Transverse colon (tissue), 3 donors: ENCODE results near the gene EMC1.

ENCODE experiments used
- CTCF ChIP-seq, 5 experiments: fragments of 200-600 bp in 3 of 5; fragments of 450-650 bp in 2 of 5; sonication (generic) in 3 of 5; IDR thresholded peaks; 1 replicate in 2 of 5; 2 replicates in 3 of 5; pipeline ENCODE4 v1.5.1; 2016 to 2017; ENCODE audit warnings: antibody characterized with exemption in 5 of 5, inconsistent platforms in 3 of 5, mild to moderate bottlenecking in 2 of 5, moderate library complexity in 1 of 5
- POLR2A ChIP-seq: fragments of 450-650 bp; IDR thresholded peaks from one replicate; pipeline ENCODE4 v1.6.1; 2016; ENCODE audit warnings: antibody characterized with exemption, mild to moderate bottlenecking, moderate library complexity

GRCh38 chr1:19239876-19240275, 11.4 kb downstream of the EMC1 start:
- TF ChIP-seq POLR2A, result no peak
- TF ChIP-seq CTCF (IDR thresholded peaks at IDR 0.05), result no peak
